Vein endothelial cell (primary cell): ENCODE data around the gene IKZF1. TPM values are rescaled to one million over a fixed set of nuclear protein-coding genes. Genes with fewer than 3 reads are reported as not detected.

Experiments used
- small RNA-seq: library from RNA; depleted of rRNA; stranded (forward); fragments of <200 nt; gene quantifications from one replicate; pipeline ENCODE3, GENCODE V24; 2012
- total RNA-seq: library from RNA; depleted of rRNA; stranded (reverse); fragments of >200 nt; gene quantifications from 2 replicates; pipeline ENCODE4 v1.2.3, GENCODE V29; 2012

IKZF1 gene
- total RNA-seq, result not detected in 2 replicates

GRCh38 chr7:50304129-50304910 lies at the start of gene IKZF1:
TSS of gene IKZF1 (plus strand) at chr7:50304716. CDS start at chr7:50319062, 14,346 bp downstream.

GRCh38 chr7:50449881-50450589 lies 145.5 kb downstream of the IKZF1 start, which contains the start of gene FIGNL1:
TSS of gene FIGNL1 (minus strand) at chr7:50450350. CDS start at chr7:50447287, 3,063 bp downstream.

Small RNAs within 50 kb of the gene (small RNA-seq; reads per million reads assigned to genes)
- not detected for gene RNU6-1091P

Other genes with a start within 250 kb of the IKZF1 start
- not detected in 2 replicates for gene ZPBP, start 211.5 kb upstream of the IKZF1 start, total RNA-seq
- gene FIGNL1, start 145.6 kb downstream of the IKZF1 start, total RNA-seq, result 28.4 and 53.9 TPM in 2 replicates